ENCODE results near the gene PSMC1.
"Not testable (repeated sequence)": the region's sequence is repeated elsewhere in the genome, so short reads cannot be mapped to it uniquely, and the experiment has no call there.

The PSMC1 gene

GRCh38 chr14:90256354-90257131 is at the start of gene PSMC1:
PSMC1 (plus strand) TSS chr14:90256553; CDS start chr14:90256598, 45 bp downstream.
- peak within 1 kb of the TSS; percentile 84 for H3K27ac ChIP-seq
- TF ChIP-seq, protein P1, sequence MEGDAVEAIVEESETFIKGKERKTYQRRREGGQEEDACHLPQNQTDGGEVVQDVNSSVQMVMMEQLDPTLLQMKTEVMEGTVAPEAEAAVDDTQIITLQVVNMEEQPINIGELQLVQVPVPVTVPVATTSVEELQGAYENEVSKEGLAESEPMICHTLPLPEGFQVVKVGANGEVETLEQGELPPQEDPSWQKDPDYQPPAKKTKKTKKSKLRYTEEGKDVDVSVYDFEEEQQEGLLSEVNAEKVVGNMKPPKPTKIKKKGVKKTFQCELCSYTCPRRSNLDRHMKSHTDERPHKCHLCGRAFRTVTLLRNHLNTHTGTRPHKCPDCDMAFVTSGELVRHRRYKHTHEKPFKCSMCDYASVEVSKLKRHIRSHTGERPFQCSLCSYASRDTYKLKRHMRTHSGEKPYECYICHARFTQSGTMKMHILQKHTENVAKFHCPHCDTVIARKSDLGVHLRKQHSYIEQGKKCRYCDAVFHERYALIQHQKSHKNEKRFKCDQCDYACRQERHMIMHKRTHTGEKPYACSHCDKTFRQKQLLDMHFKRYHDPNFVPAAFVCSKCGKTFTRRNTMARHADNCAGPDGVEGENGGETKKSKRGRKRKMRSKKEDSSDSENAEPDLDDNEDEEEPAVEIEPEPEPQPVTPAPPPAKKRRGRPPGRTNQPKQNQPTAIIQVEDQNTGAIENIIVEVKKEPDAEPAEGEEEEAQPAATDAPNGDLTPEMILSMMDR (conservative IDR thresholded peaks at IDR 0.05): no peak

GRCh38 chr14:90213099-90213748 is 43.1 kb upstream of the PSMC1 start:
- TF ChIP-seq, protein P1 (conservative IDR thresholded peaks at IDR 0.05): no peak
- H3K27ac ChIP-seq: no peak overlapping the region

- H3K27ac ChIP-seq: no peak overlapping the region
- TF ChIP-seq, protein P1 (conservative IDR thresholded peaks at IDR 0.05): no peak
These were observed 27.9 kb upstream of the PSMC1 start for GRCh38 chr14:90228478-90228877.

- H3K27ac ChIP-seq: not testable (repeated sequence)
These were observed 26.4 kb upstream of the PSMC1 start for GRCh38 chr14:90229942-90230341.

- peak overlapping the region; percentile 11; the same call in 1 of the 2 replicates for H3K27ac ChIP-seq
- TF ChIP-seq, protein P1 (conservative IDR thresholded peaks at IDR 0.05): peak; percentile 94
These were observed 21.0 kb upstream of the PSMC1 start for GRCh38 chr14:90235179-90235976.

- H3K27ac ChIP-seq: no peak overlapping the region
- TF ChIP-seq, protein P1 (conservative IDR thresholded peaks at IDR 0.05): no peak
These were observed 17.2 kb upstream of the PSMC1 start for GRCh38 chr14:90239139-90239538.

DNA sequence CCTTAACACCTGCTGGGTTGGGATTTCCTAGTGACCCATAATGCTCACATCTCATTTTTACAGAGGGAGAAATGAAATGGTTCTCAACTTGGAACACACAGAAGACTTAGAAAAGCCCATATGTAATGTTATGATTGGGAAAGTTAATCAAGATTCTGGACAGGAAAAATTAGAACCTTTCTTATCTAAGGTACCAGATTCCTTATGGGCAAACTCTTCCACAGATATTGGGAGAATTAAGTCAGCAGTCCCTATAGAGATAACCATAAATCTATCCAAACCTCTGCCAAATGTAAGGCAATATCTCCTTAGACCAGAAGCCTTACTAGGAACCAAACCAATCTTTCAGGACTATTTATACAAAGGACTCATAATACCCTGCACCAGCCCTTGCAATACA is 13.9 kb upstream of the PSMC1 start:
- H3K27ac ChIP-seq: no peak overlapping the region
- TF ChIP-seq, protein P1 (conservative IDR thresholded peaks at IDR 0.05): no peak

Measured in VCaP (cell line).